RWPE1 (cell line): Measurements from ENCODE around the gene OOSP4B.
"Not testable (repeated sequence)": the region's sequence is repeated elsewhere in the genome, so short reads cannot be mapped to it uniquely, and the experiment has no call there.

Experiments
- CTCF ChIA-PET: fragments of 350-600 bp; sonication (Branson Sonifier 250); formaldehyde crosslinking; extraction: SDS; loops from one replicate; lab custom pipeline; 2021; lab: Yijun Ruan, JAX
- POLR2A ChIA-PET: fragments of 400-600 bp; formaldehyde crosslinking; extraction: SDS; loops from one replicate; lab custom pipeline; 2020; ENCODE audit warnings: antibody characterized with exemption; ENCODE audit not compliant: low non-redundant PET; lab: Yijun Ruan, JAX
- DNase-seq: peaks from one replicate; pipeline ENCODE4 v3.0.0; 2012; ENCODE audit warnings: low spot score
- H3K27ac ChIP-seq: fragments of 450-650 bp; 2 replicates; pipeline ENCODE4 v1.5.1; 2017
- CTCF ChIP-seq: fragments of 450-650 bp; conservative IDR thresholded peaks from 2 replicates; pipeline ENCODE4 v1.5.1; 2017; ENCODE audit warnings: low read depth, mild to moderate bottlenecking

OOSP4B gene

GRCh38 chr11:60016881-60017280 lies at the start of gene OOSP4B:
Gene OOSP4B (plus strand): TSS chr11:60017181.
- TF ChIP-seq CTCF, result no peak
- POLR2A ChIA-PET, result no interaction called here

DNA sequence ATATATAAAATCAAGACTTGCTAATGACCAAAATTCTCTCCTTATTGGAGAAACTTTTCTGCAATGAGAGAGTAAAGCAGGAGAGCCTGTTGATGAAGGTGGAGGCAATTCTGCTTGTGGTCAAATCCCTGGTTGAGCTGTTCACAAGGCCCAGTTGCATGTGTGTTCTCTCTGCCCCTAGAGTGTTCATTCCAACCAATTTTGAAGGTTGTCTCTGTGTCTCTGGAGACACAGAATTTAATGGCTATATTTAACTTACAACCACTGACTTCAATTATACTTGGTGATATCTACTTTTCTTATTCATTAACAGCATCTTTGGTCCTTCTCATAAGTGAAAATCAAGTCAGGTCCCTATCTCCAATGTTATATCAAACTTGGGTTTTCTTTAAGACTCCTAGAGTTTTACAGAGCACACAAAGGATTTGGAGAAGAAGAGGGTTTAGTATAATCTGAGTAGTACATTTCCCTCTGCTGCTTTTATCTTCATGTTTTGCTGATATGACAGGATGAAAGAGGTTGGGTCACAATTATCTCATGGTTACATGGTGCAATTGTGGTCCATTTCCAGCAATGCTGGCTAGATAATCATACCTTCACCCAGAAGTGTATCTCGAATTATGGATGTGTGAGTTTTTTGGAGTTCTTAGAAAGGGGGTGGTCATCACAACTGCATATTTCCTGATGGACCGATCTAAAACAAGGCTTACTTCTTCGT lies 49.1 kb upstream of the OOSP4B start:
- no peak for DNase-seq
- H3K27ac ChIP-seq, result no peak overlapping the region
- TF ChIP-seq CTCF, result no peak
- ChIA-PET CTCF (no interaction called here), POLR2A (no interaction called here)

More at GRCh38 chr11:60016881-60017280, at the start of gene OOSP4B:
- no peak for DNase-seq
- H3K27ac ChIP-seq, result no peak within 1 kb of the TSS
- CTCF ChIA-PET, result interaction anchor here (0.6 kb wide), 1 partner anchor 192 kb away, joined by 5 read pairs; no protein-coding TSS in a partner anchor

DNA sequence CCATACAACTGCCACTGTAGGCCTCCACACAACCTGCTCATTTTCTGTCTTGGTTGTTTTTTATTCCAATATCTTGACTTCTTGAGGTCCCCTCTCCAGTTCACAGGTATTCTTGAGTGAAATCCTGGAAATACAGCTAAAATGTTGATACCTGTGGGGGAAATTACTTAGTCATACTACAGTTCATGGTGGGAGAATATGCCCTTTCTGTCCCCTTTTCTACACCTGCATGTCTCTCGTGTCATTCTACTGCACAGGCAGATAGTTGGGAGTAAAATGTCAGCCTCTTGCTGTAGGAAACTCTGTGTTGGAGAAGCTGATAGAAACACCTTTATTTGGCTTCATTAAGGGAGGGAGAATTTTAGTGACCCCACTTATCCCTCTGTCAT lies 48.6 kb upstream of the OOSP4B start:
- TF ChIP-seq CTCF, result no peak
- POLR2A ChIA-PET, result no interaction called here
- CTCF ChIA-PET, result no interaction called here
- no peak overlapping the region for H3K27ac ChIP-seq
- no peak for DNase-seq

- CTCF ChIA-PET, result interaction anchor here (0.6 kb wide), 1 partner anchor 272 kb away, joined by 3 read pairs; no protein-coding TSS in a partner anchor
- no peak overlapping the region for H3K27ac ChIP-seq
These were observed 43.9 kb upstream of the OOSP4B start for GRCh38 chr11:59973097-59973496.

DNA sequence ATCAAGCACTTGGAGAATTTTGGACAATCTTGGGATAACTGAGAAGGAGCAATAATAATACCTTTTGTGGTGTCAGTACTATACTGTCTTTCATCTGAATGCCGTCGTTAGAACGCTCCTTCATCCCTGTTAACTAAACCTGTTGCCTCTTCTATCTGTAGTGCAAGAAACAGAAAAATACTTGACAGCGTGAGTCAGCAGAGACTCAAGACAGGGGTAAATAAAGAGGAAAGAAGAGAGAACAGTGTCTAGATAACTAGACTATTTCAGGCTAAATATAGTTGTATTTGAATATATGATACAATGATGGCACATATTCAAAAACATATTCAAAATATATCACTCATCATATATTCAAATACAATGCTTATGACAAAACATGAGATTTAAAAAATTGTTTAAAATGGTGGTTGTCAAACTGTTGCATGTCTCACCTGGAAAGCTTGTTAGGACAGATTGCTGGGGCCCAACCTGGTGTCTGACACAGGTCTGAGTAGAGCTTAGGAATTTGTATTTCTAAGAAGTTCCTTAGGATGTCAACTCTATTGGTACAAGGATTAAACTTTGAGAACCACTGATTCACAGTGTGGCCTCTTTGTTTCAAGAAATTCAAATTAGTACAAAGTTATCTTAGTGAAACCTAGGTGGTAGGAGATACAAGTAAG lies 35.7 kb upstream of the OOSP4B start:
- no peak for TF ChIP-seq CTCF
- DNase-seq, result no peak
- CTCF ChIA-PET, result no interaction called here
- H3K27ac ChIP-seq, result no peak overlapping the region
- POLR2A ChIA-PET, result no interaction called here

More at GRCh38 chr11:59973097-59973496, 43.9 kb upstream of the OOSP4B start:
- POLR2A ChIA-PET, result no interaction called here
- no peak for DNase-seq
- TF ChIP-seq CTCF, result no peak

- DNase-seq, H3K27ac ChIP-seq, POLR2A ChIA-PET, CTCF ChIA-PET: not testable (repeated sequence)
These were observed 34.9 kb upstream of the OOSP4B start for GRCh38 chr11:59982037-59982436.

- CTCF ChIA-PET, result no interaction called here
- POLR2A ChIA-PET, result no interaction called here
- DNase-seq, result no peak
- TF ChIP-seq CTCF, result no peak
- no peak overlapping the region for H3K27ac ChIP-seq
These were observed 33.8 kb upstream of the OOSP4B start for GRCh38 chr11:59983212-59983611.
